Measurements from ENCODE around the gene LDHD.

The LDHD gene

GRCh38 chr16:75114179-75114945 is 2.2 kb downstream of the LDHD start:
- H3K27ac ChIP-seq: no peak overlapping the region
- TF ChIP-seq, protein P1, sequence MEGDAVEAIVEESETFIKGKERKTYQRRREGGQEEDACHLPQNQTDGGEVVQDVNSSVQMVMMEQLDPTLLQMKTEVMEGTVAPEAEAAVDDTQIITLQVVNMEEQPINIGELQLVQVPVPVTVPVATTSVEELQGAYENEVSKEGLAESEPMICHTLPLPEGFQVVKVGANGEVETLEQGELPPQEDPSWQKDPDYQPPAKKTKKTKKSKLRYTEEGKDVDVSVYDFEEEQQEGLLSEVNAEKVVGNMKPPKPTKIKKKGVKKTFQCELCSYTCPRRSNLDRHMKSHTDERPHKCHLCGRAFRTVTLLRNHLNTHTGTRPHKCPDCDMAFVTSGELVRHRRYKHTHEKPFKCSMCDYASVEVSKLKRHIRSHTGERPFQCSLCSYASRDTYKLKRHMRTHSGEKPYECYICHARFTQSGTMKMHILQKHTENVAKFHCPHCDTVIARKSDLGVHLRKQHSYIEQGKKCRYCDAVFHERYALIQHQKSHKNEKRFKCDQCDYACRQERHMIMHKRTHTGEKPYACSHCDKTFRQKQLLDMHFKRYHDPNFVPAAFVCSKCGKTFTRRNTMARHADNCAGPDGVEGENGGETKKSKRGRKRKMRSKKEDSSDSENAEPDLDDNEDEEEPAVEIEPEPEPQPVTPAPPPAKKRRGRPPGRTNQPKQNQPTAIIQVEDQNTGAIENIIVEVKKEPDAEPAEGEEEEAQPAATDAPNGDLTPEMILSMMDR (IDR thresholded peaks at IDR 0.05): no peak
- no peak for TF ChIP-seq ZFX (IDR thresholded peaks at IDR 0.05; ENCODE audit: borderline replicate concordance)

DNA sequence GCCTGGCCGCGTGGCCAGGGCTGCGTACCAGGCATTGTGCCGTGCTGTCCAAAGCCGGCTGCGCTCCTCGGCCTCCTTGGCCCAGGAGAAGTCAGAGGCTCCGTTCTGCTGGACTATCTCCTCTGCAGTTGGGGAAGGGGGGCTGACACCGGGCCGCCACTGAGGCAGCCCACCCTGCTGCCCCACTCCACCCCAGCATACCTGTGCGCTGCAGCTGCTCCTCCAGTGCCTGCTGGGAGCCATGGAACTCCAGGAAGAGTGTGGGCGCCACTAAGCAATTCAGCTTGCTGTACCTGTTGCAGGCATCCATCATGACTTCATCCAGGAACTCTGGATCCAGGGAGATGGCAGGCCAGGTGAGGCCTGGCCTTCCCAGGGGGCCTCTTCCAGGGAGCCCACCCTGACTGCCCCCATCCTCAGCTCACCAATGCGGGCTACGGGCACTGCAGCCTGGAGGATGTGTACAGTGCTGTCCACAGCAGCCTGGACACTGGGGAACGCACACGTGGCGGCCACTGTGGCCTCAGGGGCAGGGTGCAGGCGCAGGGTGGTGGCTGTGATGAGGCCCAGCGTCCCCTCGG is 2.9 kb downstream of the LDHD start:
- no peak overlapping the region for H3K27ac ChIP-seq
- TF ChIP-seq, protein P1 (IDR thresholded peaks at IDR 0.05): no peak
- no peak for TF ChIP-seq ZFX (IDR thresholded peaks at IDR 0.05; ENCODE audit: borderline replicate concordance)

DNA sequence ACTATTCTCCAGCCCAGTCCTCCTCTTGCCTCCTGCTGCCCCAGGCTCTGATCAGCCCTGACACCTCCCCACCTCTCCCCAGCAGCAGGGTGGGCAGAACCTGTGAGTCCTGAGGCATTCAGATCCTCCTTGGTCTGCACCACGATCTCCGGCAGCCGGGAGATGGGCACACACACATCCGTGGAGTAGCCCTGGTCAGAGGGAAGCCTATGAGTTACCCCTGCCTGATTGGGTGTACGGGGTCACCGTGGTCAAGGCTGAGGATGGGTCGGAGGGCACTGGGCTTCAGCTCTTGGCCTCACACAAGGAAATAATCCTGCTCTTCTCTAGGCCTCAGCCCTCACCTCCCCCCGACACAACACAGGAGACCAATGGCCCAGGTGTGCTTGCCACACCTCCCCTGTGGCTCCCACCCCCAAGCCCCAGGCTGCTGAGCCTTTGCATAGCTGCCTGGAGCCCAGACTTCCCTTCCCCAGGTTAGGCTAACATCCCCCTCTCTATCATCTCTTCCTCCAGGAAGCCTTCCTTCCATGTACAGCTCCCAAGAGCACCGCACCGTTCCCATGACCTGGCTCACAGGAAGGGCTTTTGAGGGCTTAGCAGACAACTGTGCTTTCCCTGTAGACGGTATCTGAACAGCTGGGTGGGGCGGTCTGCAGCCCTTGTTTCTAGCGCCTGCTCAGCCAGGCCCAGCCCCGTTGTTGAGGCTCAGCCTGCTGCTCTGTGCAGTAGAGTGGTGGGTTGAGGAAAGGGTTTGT is 3.7 kb downstream of the LDHD start:
- TF ChIP-seq ZFX (IDR thresholded peaks at IDR 0.05; ENCODE audit: borderline replicate concordance): no peak
- TF ChIP-seq, protein P1 (IDR thresholded peaks at IDR 0.05): no peak
- no peak overlapping the region for H3K27ac ChIP-seq

GRCh38 chr16:75111961-75112733 is 4.4 kb downstream of the LDHD start:
- H3K27ac ChIP-seq: no peak overlapping the region
- no peak for TF ChIP-seq ZFX (IDR thresholded peaks at IDR 0.05; ENCODE audit: borderline replicate concordance)
- TF ChIP-seq, protein P1 (IDR thresholded peaks at IDR 0.05): no peak

DNA sequence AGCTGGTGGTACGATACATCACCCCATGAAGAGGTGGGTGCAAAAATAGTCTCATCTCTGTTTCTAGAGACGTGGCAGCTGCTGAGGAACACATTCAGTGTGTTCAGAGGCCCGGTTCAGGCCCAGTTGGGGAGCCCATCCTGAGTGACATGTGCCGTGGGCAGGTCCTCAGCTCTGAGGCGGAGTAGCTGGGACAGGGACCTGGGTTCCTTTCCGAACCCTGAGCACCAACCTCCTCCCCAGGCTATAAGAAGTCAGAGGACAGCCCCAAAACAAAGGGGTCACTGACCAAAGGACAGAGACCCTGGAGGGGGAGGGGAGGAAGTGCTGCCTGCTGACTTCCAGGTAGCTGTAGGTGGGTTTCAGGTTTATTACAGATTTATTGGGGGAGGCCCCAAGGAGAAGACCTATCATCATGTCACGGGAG is 5.1 kb downstream of the LDHD start:
- no peak overlapping the region for H3K27ac ChIP-seq
- TF ChIP-seq, protein P1 (IDR thresholded peaks at IDR 0.05): peak; percentile 64
- no peak for TF ChIP-seq ZFX (IDR thresholded peaks at IDR 0.05; ENCODE audit: borderline replicate concordance)

DNA sequence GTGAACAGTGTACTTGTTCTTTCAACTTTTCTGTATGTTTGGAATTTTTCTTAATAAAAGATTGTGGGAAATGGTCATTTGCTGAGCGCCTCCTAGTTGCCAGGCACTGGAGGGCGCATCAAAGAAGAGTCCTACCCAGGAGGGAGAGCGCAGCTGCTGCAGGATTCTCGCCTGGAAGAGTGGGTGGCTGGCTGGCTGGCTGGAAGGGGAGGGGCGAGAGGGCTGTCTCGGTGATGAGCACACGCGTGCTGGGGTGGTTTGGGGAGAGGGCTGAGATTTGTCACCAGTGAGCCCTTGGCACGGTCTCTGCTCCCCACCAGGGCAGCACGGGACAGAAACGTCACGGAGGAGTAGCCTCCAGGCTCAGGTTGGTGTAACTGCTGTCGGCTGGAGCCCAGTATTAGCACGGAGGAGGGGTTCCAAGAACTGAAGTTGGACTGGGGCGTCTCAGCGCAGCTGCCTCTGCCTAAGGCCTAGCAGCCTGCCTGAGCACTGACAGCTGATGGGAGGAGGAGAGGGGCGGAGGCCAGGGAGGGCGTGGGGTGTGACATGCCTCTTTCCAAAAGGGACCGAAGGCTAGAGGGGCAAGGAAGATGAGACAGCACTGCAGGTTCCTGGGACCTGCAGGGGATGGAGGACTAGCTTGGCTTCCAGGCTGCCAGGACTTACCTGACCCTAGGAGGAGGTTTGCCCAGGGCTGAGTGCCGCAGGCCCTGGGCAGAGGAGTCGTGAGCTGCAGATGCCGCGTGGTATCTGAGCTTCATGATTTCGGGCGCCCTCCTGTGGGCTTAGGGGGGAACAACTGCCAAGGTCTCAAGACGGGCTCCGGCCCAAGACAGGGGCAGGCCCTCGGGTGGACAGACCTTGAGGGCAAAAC is 5.7 kb downstream of the LDHD start:
- TF ChIP-seq, protein P1 (IDR thresholded peaks at IDR 0.05): peak; percentile 91
- no peak for TF ChIP-seq ZFX (IDR thresholded peaks at IDR 0.05; ENCODE audit: borderline replicate concordance)
- no peak overlapping the region for H3K27ac ChIP-seq

Data from 22Rv1 (cell line).